NT2/D1 (cell line): ENCODE results near the gene PPM1H.

Experiments used
- DNase-seq: peaks from one replicate; pipeline ENCODE4 v3.0.0-alpha.2; 2011; ENCODE audit warnings: low read depth, low spot score
- H3K27me3 ChIP-seq: 2 replicates; pipeline ENCODE4 v1.6.0; 2011; ENCODE audit warnings: mild to moderate bottlenecking; ENCODE audit not compliant: insufficient read length, insufficient read depth
- H3K36me3 ChIP-seq: 2 replicates; pipeline ENCODE4 v1.6.1; 2011; ENCODE audit warnings: mild to moderate bottlenecking, low read length, mixed read lengths; ENCODE audit not compliant: insufficient read depth, insufficient read length
- H3K4me1 ChIP-seq: 2 replicates; pipeline ENCODE4 v1.5.1; 2011; ENCODE audit not compliant: insufficient read depth, insufficient read length
- H3K4me3 ChIP-seq: 2 replicates; pipeline ENCODE4 v1.5.1; 2011; ENCODE audit warnings: low read depth; ENCODE audit not compliant: insufficient read length
- H3K9ac ChIP-seq: 2 replicates; pipeline ENCODE4 v1.6.0; 2011; ENCODE audit warnings: low read depth; ENCODE audit not compliant: insufficient read length
- H3K9me3 ChIP-seq: 2 replicates; pipeline ENCODE4 v1.5.1; 2011; ENCODE audit warnings: mild to moderate bottlenecking, low read length; ENCODE audit not compliant: insufficient read depth
- SUZ12 ChIP-seq: IDR thresholded peaks from 2 replicates; pipeline ENCODE4 v1.6.1; 2011; ENCODE audit not compliant: insufficient read length, insufficient read depth; ENCODE audit errors: extremely low read depth
- YY1 ChIP-seq: IDR thresholded peaks from 2 replicates; pipeline ENCODE4 v1.6.1; 2011; ENCODE audit not compliant: insufficient read length, insufficient read depth
- ZNF274 ChIP-seq: IDR thresholded peaks from 2 replicates; pipeline ENCODE4 v1.6.1; 2011; ENCODE audit warnings: mild to moderate bottlenecking, low read depth, low read length

Gene PPM1H

GRCh38 chr12:62599854-62600437, 335.0 kb downstream of the PPM1H start:
- Histone ChIP-seq H3K9ac (no peak overlapping the region), H3K9me3 (no peaks in the 10 kb centered on the region), H3K36me3 (no peaks in the 10 kb centered on the region), H3K4me1 (no peaks in the 10 kb centered on the region), H3K27me3 (no peaks in the 10 kb centered on the region), H3K4me3 (no peak overlapping the region)
- TF ChIP-seq SUZ12: no peak
- no peak for TF ChIP-seq ZNF274
- TF ChIP-seq YY1: no peak
- no peak for DNase-seq

GRCh38 chr12:62598846-62599245, 336.1 kb downstream of the PPM1H start:
- no peaks in the 10 kb centered on the region for H3K27me3 ChIP-seq
- no peaks in the 10 kb centered on the region for H3K9me3 ChIP-seq
- no peak for TF ChIP-seq SUZ12
- TF ChIP-seq YY1: no peak
- DNase-seq: no peak
- no peak overlapping the region for H3K9ac ChIP-seq
- H3K36me3 ChIP-seq: no peaks in the 10 kb centered on the region
- no peaks in the 10 kb centered on the region for H3K4me1 ChIP-seq
- no peak overlapping the region for H3K4me3 ChIP-seq

DNA sequence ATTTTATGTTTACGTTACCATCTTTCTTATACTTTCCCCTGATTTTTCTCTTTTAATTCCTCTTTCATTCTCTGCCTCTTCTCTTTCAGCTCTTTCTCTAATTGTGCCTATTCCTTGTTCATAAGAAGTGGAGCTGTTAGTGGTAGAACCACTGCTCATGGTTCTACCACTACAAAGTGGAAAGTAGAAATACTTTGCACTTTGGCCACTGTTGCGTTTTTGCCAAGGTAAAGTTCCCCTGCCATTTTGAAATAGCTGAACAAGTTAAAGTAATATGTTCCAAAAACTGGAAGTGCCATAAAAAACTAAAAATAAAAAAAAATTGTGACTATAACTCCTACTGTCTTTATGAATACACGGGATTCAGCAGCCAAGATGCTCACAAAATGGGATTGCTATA, 337.7 kb downstream of the PPM1H start:
- TF ChIP-seq YY1 (no peak), ZNF274 (no peak)
- no peak overlapping the region for H3K4me3 ChIP-seq
- H3K4me1 ChIP-seq: no peaks in the 10 kb centered on the region
- no peaks in the 10 kb centered on the region for H3K9me3 ChIP-seq
- no peaks in the 10 kb centered on the region for H3K27me3 ChIP-seq
- no peak for DNase-seq
- H3K36me3 ChIP-seq: no peaks in the 10 kb centered on the region
- H3K9ac ChIP-seq: no peak overlapping the region
